ENCODE data around the gene RPL18A. TPM values are rescaled to one million over a fixed set of nuclear protein-coding genes. Genes with fewer than 3 reads are reported as not detected.

RPL18A gene
- polyA plus RNA-seq, 2 of the 4 experiments (the other 2 are of a cell fraction), result 696 to 1,807 TPM

- H3K9me3 ChIP-seq, result 0 out of 3 replicates have a peak, but pooled peaks cover 5% of the 10 kb centered on the region
- 72% methylated on average over 11 of the region's 11 CpGs for WGBS (ENCODE audit: missing lambda C conversion rate)
- no peak overlapping the region for H3K27ac ChIP-seq
- no peak overlapping the region for H3K4me3 ChIP-seq
- POLR2A ChIA-PET, result no interaction called here
- ATAC-seq (no peak), FAIRE-seq (no peak), DNase-seq (ENCODE audit: low read depth in 1 of 2, low spot score in 1 of 2) (no peak)
- H3K4me1 ChIP-seq, result peaks cover 8% of the 10 kb centered on the region
- CTCF ChIA-PET, result interaction anchor here (0.6 to 2.1 kb wide), 5 partner anchors 22 to 238 kb away, joined by 3 to 7 read pairs (median 4); partner anchors contain the start of gene CCDC124
- H3K4me2 ChIP-seq, result no peak overlapping the region
- TF ChIP-seq JUNB (IDR thresholded peaks at IDR 0.05), result no peak
- TF ChIP-seq JUN (IDR thresholded peaks at IDR 0.05), result no peak
- no peak for TF ChIP-seq POLR2AphosphoS2 (conservative IDR thresholded peaks at IDR 0.05; ENCODE audit: low read length)
- no peak for TF ChIP-seq RCOR1 (IDR thresholded peaks at IDR 0.05; ENCODE audit: low read depth, low read length)
- TF ChIP-seq NPAS2 (CRISPR knock-in tag; IDR thresholded peaks at IDR 0.05; ENCODE audit: borderline replicate concordance), result no peak
- TF ChIP-seq RAD21 (conservative IDR thresholded peaks at IDR 0.05 in 1 of 2, IDR thresholded peaks at IDR 0.05 in 1 of 2), result no peak
- TF ChIP-seq EHMT2 (IDR thresholded peaks at IDR 0.05; ENCODE audit: low read depth), result no peak
- no peak for TF ChIP-seq CHD4 (IDR thresholded peaks at IDR 0.05; ENCODE audit: borderline replicate concordance)
- TF ChIP-seq HEYL (CRISPR knock-in tag; IDR thresholded peaks at IDR 0.05), result no peak
- no peak for TF ChIP-seq FOSL2 (IDR thresholded peaks at IDR 0.05)
- TF ChIP-seq FOSL2 (CRISPR knock-in tag; IDR thresholded peaks at IDR 0.05), result no peak
- no peak for TF ChIP-seq HOXB5 (CRISPR knock-in tag; IDR thresholded peaks at IDR 0.05)
- TF ChIP-seq SREBF2 (IDR thresholded peaks at IDR 0.05), result no peak
- no peak for TF ChIP-seq RARB (CRISPR knock-in tag; IDR thresholded peaks at IDR 0.05)
Measured at GRCh38 chr19:17910791-17911360, 51.2 kb downstream of the RPL18A start.

Small RNA genes lying within 50 kb of the gene (small RNA-seq; reads per million reads assigned to genes)
- gene SNORA68, result 0 reads per million in 6 experiments

Other genes starting within 250 kb of the RPL18A start
- gene UNC13A, start 171.6 kb upstream of the RPL18A start, polyA plus RNA-seq (2011; rRNA removed), result 4.2 and 5.5 TPM in 2 replicates
- 2.6 to 3.1 TPM (median 2.8 TPM) in 3 replicates for gene UNC13A, start 171.6 kb upstream of the RPL18A start, polyA plus RNA-seq (2017; fragmentation: RNase III; extraction: RNeasy Plus Mini Kit Qiagen cat#74134 plus additional on column Dnase treatment)
- 8.3 and 10.6 TPM in 2 replicates for gene MAP1S, start 140.4 kb upstream of the RPL18A start, polyA plus RNA-seq (2011; rRNA removed)
- gene MAP1S, start 140.4 kb upstream of the RPL18A start, polyA plus RNA-seq (2017; fragmentation: RNase III; extraction: RNeasy Plus Mini Kit Qiagen cat#74134 plus additional on column Dnase treatment), result 23.2 to 26.9 TPM (median 26.4 TPM) in 3 replicates
- 1.7 and 2.2 TPM in 2 replicates for gene FCHO1, start 108.4 kb upstream of the RPL18A start, polyA plus RNA-seq (2011; rRNA removed)
- gene FCHO1, start 108.4 kb upstream of the RPL18A start, polyA plus RNA-seq (2017; fragmentation: RNase III; extraction: RNeasy Plus Mini Kit Qiagen cat#74134 plus additional on column Dnase treatment), result 13.1 to 14.3 TPM (median 13.6 TPM) in 3 replicates
- 2.7 and 4.8 TPM in 2 replicates for gene B3GNT3, start 64.8 kb upstream of the RPL18A start, polyA plus RNA-seq (2011; rRNA removed)
- gene B3GNT3, start 64.8 kb upstream of the RPL18A start, polyA plus RNA-seq (2017; fragmentation: RNase III; extraction: RNeasy Plus Mini Kit Qiagen cat#74134 plus additional on column Dnase treatment), result 1.6 to 2.4 TPM (median 1.8 TPM) in 3 replicates
- 0.27 and 1.2 TPM in 2 replicates for gene INSL3, start 38.4 kb upstream of the RPL18A start, polyA plus RNA-seq (2011; rRNA removed)
- gene INSL3, start 38.4 kb upstream of the RPL18A start, polyA plus RNA-seq (2017; fragmentation: RNase III; extraction: RNeasy Plus Mini Kit Qiagen cat#74134 plus additional on column Dnase treatment), result 0.25 to 0.32 TPM (median 0.28 TPM) in 3 replicates
- 0.89 and 1.2 TPM in 2 replicates for gene JAK3, start 11.9 kb upstream of the RPL18A start, polyA plus RNA-seq (2011; rRNA removed)
- gene JAK3, start 11.9 kb upstream of the RPL18A start, polyA plus RNA-seq (2017; fragmentation: RNase III; extraction: RNeasy Plus Mini Kit Qiagen cat#74134 plus additional on column Dnase treatment), result 0.24 to 0.40 TPM (median 0.31 TPM) in 3 replicates
- gene SLC5A5, start 12.0 kb downstream of the RPL18A start, polyA plus RNA-seq (2011; rRNA removed), result 0.25 TPM in 2 replicates
- 0.06 to 0.20 TPM (median 0.13 TPM) in 3 replicates for gene SLC5A5, start 12.0 kb downstream of the RPL18A start, polyA plus RNA-seq (2017; fragmentation: RNase III; extraction: RNeasy Plus Mini Kit Qiagen cat#74134 plus additional on column Dnase treatment)
- 20.8 and 35.4 TPM in 2 replicates for gene CCDC124, start 73.1 kb downstream of the RPL18A start, polyA plus RNA-seq (2011; rRNA removed)
- 113 to 123 TPM (median 116 TPM) in 3 replicates for gene CCDC124, start 73.1 kb downstream of the RPL18A start, polyA plus RNA-seq (2017; fragmentation: RNase III; extraction: RNeasy Plus Mini Kit Qiagen cat#74134 plus additional on column Dnase treatment)
- 0.20 and 0.43 TPM in 2 replicates for gene KCNN1, start 107.2 kb downstream of the RPL18A start, polyA plus RNA-seq (2011; rRNA removed)
- gene KCNN1, start 107.2 kb downstream of the RPL18A start, polyA plus RNA-seq (2017; fragmentation: RNase III; extraction: RNeasy Plus Mini Kit Qiagen cat#74134 plus additional on column Dnase treatment), result 0.56 to 0.85 TPM (median 0.69 TPM) in 3 replicates
- gene ARRDC2, start 148.3 kb downstream of the RPL18A start, polyA plus RNA-seq (2011; rRNA removed), result 11.2 and 14.5 TPM in 2 replicates
- gene ARRDC2, start 148.3 kb downstream of the RPL18A start, polyA plus RNA-seq (2017; fragmentation: RNase III; extraction: RNeasy Plus Mini Kit Qiagen cat#74134 plus additional on column Dnase treatment), result 14.8 to 15.2 TPM (median 15.0 TPM) in 3 replicates
- not detected in 2 replicates for gene IL12RB1, start 227.0 kb downstream of the RPL18A start, polyA plus RNA-seq (2011; rRNA removed)
- not detected in 3 replicates for gene IL12RB1, start 227.0 kb downstream of the RPL18A start, polyA plus RNA-seq (2017; fragmentation: RNase III; extraction: RNeasy Plus Mini Kit Qiagen cat#74134 plus additional on column Dnase treatment)
- 1.3 and 1.9 TPM in 2 replicates for gene MAST3, start 237.9 kb downstream of the RPL18A start, polyA plus RNA-seq (2011; rRNA removed)
- gene MAST3, start 237.9 kb downstream of the RPL18A start, polyA plus RNA-seq (2017; fragmentation: RNase III; extraction: RNeasy Plus Mini Kit Qiagen cat#74134 plus additional on column Dnase treatment), result 2.0 to 2.5 TPM (median 2.0 TPM) in 3 replicates